ENCODE results near the gene PODN.

PODN gene

DNA sequence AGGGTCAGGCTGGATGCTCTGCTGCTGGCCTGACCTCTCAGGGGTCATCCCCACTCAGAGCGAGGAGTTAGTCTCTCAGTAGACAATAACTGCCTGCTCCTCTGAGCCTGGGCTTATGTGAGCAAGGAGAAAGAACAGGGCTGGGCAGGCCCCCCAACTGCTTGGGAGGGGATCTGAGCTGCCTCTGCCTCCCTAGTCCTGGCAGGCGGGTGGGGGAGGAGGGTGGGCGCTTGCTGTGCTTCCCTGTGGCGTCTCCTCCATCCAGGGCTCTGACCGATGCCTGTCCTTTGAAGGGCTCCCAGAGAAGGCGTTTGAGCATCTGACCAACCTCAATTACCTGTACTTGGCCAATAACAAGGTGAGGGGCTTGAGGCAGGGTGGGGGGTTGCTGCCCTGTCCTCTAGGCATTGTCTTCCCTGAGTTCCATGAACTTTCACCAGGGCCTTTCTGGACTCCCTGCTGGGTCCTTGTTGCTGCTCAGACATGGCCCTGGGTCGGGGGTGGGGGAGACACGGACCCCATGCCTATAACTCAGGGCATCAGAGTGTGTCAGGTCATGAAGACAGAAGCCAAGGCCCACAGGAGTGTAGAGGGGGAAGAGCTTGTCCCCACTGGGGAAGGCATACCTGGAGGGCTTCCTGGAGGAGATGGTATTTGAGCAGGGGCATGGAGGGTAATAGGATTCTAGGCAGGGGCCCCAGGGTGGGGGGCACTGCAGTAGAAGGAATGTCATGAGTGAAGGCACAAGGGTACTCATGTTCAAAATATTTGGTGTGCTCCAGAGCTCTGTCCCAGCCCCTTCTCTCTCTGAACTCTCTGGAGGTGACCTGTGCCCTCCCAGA, 12.5 kb downstream of the PODN start:
- no peak for DNase-seq

DNA sequence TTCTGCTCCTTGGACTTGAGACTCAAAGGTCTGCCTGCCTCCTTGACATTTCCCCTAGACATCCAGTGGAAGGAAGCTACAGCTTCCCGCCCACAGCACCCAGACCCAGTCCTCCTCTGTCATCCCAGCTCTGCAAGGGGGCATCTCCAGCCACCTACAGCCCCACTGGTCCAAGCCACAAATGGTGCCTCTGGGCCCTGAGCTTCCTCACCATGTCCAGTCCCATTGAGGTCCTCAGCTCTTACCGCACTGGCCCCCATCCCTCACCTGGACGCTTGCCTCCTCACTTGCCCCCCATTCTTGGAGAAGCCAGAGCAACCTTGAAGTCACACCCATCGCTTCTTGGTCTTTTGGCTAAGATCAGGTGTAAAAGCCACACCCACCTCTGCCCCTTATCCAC, 13.2 kb downstream of the PODN start:
- no peak for DNase-seq

DNA sequence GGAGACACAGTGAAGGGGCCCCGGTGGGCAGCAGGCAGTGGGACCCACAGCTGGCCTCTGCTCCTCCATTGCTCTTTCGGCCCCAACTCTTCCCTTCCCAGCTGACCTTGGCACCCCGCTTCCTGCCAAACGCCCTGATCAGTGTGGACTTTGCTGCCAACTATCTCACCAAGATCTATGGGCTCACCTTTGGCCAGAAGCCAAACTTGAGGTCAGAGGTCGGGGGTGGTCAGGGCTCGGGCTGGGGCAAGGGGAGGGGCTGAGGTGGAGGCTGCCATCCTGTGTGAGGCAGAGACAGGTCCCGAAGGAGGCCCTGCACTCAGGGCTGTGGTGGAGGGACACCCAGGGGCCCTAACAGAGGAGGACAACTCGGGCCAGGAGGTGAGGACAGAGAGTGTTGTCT, 13.7 kb downstream of the PODN start:
- DNase-seq, result no peak

DNA sequence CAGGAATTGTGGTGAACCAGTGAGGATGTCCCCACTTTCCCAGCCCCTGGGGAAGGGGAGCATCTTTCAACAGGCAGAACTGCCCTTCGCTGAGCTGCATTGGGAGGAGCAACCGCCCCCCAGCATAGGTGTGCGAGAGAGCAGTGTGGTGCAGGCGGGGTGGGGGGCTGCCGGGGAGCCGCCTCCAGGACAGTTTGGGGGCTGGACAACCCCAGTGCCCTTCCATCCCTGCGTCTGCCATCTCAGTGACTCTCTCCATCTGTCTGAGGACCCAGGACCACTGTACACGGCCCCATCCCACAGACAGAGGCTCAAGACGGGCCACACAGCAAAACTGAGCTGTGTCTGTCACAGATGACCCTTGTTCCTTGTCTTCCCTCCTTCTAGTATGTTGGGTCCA, 14.2 kb downstream of the PODN start:
- DNase-seq, result no peak

DNA sequence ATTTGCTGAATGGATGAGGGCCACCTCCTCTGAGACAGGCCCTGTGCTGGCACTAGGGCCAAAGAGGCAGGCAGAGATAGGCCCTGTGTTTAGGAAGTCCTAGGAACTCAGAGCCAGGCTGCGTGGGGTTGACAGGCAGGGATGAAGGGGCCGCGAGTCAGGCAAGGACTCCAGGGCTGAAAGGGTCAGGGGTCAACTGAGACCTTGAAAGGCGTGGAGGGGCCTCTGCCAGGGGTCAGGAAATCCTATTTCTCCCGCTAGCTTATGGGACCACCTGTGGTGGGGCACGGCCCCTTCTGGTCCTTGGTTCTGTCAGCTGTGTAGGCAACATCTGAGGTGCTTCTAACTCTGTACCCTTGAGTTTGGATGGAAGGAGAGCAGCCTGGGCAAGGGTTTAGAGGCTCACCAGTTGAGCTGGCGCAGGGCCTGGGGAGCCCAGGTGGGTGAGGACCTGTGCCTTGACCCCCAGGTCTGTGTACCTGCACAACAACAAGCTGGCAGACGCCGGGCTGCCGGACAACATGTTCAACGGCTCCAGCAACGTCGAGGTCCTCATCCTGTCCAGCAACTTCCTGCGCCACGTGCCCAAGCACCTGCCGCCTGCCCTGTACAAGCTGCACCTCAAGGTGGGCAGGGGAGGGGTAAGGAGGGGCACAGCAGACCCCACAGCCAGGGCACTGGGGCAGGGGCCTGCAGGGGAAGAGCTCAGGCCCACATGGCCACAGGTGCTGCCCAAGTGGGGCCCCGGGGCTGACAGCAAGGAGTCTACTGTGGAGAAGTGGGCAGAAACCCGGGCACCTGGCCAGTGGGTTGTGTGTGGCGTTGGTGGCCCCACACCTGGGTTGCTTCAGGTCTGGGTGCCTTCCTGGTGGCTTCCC, 14.9 kb downstream of the PODN start:
- DNase-seq, result no peak

DNA sequence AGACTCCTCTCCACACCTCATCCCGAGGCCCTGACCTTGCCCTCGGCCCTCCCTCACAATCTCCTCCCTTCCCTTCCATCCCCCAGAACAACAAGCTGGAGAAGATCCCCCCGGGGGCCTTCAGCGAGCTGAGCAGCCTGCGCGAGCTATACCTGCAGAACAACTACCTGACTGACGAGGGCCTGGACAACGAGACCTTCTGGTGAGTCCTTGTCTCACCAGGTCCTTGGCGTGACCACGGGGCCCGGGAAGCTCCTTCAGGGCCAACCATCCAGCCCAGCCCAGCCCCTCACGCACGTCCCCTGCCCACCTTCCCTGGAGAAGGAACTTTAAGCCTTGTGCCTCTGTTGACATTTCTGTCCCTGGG, 15.6 kb downstream of the PODN start:
- no peak for DNase-seq

DNA sequence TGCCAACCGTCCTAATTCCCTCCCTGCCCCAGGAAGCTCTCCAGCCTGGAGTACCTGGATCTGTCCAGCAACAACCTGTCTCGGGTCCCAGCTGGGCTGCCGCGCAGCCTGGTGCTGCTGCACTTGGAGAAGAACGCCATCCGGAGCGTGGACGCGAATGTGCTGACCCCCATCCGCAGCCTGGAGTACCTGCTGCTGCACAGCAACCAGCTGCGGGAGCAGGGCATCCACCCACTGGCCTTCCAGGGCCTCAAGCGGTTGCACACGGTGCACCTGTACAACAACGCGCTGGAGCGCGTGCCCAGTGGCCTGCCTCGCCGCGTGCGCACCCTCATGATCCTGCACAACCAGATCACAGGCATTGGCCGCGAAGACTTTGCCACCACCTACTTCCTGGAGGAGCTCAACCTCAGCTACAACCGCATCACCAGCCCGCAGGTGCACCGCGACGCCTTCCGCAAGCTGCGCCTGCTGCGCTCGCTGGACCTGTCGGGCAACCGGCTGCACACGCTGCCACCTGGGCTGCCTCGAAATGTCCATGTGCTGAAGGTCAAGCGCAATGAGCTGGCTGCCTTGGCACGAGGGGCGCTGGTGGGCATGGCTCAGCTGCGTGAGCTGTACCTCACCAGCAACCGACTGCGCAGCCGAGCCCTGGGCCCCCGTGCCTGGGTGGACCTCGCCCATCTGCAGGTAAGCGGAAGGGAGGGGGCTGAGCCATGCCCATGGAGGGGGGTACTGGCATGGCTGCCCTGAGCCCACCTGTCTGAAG, 16.5 kb downstream of the PODN start:
- DNase-seq, result no peak

DNA sequence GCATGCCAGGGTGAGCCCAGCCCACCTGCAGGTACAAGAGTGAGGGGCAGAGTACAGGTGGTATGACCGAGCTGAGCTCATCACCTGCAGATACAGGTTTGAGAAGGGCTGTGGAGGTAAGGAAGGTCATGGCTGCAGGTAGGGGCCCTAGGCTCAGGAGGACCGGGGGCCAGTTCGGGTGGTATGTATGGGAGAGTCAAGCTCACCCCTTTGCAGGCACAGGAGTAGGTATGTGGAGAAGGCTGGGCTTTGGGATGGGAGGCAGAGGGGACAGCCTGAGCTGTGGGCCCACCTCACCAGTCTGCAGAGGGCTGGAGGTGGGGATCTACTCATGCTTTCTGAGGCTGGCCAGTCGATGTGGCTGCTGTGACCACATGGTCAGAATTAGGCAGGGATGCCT, 17.2 kb downstream of the PODN start:
- DNase-seq, result no peak

DNA sequence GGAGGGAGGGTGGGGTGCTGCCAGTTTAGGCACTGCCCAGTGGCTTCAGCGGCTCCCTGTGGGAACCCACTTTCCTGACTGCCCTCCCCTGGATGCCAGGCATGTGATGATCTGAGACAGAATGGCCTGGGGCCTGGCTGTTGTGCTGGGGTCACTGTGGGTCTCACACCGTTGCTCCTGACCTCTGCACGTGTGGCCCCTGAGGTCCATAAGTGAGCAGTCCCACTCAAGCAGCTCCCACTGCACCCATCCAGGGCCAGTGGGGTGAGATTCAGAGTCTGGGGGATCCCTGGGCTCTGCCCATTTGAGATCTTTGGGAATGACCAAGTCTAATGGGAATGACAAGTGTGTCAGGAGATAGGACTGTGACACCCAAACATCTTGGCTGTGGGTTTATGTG, 18.0 kb downstream of the PODN start:
- no peak for DNase-seq

DNA sequence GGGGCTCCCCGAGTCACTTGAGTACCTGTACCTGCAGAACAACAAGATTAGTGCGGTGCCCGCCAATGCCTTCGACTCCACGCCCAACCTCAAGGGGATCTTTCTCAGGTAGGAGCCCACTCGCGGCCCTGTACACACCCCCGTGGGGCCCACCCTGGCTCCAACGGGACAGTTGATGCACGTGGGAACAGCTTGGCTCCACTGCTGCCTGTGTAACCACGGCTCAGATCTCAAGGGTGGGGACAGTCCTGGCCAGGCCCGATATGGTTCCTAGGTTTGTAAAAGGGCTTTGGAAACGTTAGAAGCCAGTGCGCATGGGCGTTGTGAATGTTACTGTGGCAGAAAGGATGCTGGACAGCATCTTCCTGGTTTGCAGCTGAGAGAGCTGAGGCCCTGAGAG, 18.8 kb downstream of the PODN start:
- no peak for DNase-seq

DNA sequence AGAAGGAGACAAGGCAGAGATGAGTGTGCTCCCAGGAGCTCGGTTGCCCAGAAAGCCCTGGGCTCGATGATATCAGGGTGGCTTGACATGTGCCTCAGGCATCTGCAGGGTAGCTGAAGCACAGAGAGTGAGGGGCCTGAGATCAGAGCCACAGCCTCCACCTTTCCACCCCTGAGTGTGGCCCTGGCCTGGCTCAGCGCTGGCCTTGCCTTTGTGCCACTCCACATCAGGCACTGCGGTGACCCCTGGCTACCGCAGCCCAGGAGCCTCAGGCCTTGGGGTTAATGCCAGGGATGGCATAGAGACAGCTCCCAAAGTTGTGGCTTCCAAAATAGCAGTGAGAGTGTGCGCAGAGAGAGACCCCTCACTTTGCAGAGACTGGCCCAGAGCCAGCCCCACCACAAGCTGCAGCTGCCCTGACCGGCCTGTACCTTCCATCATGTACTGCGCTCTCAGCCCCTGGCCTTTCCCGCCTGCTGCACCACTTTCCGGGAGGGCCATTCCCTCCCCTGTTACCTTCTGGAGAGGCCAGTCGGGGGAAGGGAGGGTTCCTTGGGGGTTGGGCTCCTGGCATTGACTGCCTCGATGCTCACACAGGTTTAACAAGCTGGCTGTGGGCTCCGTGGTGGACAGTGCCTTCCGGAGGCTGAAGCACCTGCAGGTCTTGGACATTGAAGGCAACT, 19.5 kb downstream of the PODN start:
- DNase-seq, result no peak

DNA sequence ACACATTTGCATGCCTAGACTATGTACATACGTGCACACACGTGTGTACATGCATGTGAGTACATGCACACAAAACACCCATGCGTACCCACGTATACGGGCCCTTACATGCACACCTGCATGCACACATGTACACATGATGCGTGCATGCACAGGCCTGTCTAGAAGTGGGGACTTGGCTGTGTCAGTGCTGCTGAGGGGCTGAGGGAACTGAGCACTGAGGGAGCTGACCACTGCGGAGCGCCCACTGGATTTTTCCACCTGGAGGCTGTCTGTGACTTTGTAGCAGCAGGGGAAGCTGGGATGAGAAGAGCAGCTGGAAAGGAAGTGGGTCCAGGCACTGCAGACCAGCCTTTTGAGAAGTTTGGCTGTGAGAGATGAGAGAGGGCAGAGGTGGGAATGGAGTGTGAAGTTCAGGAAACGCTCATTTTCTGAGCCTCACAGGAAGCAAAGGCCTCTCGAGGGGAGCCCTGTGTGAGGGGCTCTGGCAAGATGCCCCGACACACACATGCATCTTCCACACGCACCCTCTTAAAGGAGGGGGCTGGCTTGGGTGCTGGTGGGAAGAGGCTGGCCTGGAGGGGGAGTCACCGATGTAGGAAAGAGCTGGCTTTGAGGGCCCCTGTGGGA, 20.9 kb downstream of the PODN start:
- DNase-seq, result no peak

DNA sequence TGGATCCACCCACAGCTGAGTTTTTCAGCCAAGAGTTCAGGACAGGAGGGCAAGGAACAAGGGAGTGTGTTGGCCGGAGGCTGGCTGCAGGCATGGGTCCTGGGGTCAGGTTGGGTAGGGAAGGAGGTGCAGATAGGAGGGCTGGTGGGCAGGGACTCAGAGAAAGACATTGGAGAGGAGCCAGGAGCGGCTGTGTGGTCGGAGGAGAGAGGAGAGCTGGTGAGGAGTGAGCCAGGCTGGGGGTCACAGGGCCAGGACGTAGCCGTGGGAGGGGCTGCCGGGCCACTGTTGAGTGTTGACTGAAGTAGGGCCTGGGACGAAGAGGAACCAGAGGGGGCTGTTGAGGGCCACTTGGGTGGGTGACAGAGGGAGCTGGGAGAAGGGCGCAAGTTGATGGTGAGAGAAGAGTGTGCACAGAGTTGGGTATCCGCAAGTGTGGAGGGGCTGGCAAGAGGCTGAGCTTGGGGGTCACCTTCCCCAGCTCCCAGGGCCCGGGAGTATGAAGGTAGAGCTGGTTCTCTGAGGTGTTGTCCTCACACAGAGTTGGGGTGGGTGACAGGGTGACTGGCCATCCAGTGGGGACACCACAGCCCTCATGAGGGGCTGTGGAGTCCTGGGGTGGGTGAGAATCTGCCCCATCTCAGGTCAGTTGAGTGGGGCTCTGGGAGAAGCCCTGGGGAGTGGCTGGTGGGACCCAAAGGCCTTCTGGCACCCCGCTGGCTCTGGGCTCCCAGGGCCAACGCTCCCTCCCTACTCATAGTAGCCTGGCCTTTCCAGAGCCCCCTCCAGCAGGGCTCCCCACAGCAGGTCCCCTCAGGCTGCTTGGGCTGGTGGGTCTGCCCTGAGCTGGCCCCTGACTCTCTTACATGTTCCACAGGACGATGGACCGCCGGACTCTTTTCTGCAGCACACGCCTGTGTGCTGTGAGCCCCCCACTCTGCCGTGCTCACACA, 21.9 kb downstream of the PODN start:
- DNase-seq, result no peak

DNA sequence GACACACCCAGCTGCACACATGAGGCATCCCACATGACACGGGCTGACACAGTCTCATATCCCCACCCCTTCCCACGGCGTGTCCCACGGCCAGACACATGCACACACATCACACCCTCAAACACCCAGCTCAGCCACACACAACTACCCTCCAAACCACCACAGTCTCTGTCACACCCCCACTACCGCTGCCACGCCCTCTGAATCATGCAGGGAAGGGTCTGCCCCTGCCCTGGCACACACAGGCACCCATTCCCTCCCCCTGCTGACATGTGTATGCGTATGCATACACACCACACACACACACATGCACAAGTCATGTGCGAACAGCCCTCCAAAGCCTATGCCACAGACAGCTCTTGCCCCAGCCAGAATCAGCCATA, 22.6 kb downstream of the PODN start:
- no peak for DNase-seq

DNA sequence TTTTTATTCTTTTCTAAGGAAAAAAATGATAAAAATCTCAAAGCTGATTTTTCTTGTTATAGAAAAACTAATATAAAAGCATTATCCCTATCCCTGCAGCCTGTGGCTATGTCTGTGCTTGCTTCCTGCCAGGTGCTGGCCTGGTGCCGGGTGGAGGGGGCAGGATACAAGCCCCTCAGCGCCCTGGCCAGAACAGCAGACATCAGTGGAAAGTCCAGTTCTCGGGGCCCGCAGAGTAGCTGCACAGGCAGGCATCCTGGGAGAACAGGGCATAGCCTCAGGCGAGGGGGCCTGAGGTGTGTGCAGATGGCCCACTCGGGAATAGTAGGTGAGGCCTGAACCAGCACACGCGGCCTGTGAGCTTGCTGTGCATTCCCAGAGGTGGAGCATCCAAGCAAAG, 23.4 kb downstream of the PODN start:
- no peak for DNase-seq

DNA sequence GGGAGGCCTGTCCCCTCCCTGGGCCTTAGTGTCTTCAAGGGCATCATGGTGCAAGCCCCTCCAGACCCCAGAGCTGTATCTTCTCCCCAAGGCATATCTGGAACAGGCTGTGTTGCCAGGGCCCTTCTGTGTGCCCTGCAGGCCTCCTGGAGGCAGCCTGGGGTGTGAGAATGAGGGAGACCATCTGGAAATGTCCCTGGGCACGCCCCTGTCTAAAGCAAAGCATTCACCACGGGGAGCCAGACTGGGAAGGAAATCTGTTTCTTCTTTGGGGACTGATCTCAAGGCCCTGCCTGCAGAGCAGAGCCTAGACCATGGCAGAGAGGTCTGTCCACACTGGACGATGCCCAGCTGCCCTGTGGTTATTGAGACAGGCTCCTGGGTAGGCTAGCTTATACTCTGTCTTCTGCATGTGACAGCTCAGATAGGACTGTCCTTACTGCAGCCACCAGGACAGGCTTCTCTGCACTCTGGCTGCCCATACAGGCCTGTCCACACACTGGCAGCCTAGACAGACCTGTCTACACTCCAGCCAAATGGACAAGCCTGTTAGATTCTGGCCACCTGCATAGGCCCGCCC, 24.6 kb downstream of the PODN start:
- DNase-seq, result peak in 1 of 14 donors; percentile 46

DNA sequence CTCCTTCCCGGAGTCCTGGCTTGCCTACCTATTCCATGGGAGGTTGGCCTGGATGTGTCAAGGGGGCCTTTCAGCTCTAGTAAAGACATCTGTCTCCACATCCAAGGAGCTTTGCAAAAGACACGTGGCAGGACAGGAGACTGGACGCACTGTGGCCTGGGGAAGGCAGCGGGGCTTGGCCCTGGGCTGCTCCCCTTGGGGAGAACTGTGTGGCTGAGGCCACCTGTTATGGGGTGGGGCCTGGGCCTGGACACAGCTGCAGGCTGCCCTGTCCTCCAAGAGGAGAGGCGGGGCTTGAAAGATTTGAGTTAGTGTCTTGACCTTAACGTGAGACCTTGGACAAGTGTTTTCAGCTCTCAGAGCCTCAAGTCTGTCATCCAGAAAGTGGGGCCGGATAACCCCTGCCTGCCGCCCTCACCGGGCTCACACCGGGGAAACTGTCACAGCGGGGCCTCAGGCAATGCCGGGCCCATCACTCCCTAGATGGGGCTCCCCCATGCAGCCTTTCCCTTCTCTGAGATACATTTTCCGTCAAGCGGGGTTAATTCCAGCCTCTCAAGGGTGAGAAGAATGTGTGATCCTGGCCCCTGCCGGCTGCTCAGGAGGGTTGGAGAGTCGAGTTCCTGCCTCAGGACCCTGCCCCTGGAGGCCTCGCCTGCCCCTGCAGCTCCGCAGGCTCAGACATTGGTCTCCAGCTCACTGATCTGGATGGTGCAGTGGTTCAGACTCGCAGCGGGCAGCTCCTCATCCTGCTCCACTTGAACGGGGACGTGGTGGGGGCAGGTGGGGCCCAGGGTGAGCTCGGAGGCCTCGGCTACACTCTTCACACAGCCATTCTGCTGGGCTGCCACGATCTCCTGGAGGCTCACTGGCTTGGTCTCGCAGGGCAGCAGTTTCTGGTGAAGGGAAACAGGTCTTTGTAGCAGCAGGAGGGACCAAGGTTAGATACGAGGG, 25.6 kb downstream of the PODN start:
- DNase-seq, result no peak

DNA sequence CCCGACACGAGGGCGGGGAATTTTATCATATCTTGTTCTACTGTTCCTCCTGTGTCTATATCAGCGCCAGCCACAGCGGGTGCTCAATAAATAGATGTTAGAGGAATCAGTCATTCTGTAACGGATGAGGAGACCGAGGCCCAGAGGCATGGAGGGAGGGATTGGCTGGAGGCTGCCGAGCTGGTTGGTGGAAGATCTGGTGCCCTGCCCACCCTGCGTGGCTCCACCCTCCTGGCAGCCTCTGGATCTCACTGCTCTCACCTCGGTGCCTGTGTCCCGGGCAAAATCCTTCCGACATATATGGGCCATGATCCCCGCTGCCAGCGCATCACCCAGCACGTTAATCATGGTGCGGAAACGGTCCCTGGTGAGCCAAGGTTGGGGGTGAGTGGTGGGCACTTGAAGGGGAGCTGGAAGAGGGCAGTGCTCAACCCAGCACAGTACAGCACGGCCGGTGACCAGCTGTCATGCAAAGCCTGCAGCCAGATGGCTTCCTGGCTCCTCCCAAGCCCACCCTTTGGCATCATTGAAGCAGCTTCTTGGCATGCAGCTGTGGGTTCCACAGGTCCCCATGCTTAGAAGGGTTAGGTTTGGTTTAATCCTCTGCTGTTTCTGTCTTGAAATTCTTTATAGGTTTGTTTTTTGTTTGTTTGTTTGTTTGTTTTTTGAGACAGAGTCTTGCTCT, 26.7 kb downstream of the PODN start:
- DNase-seq, result no peak
